ENCODE measurements around the gene IL20RA.

The IL20RA gene

GRCh38 chr6:137025786-137026730 is 18.7 kb downstream of the IL20RA start:
- H3K4me2 ChIP-seq (ENCODE audit: low read depth, low read length): no peak overlapping the region
- H3K4me3 ChIP-seq (ENCODE audit: low read length): no peak overlapping the region
- no peak overlapping the region for H3K27ac ChIP-seq (ENCODE audit: low read length)
- H3K9me2 ChIP-seq (replicated peaks; ENCODE audit: insufficient read depth, low read length): no peaks in the 10 kb centered on the region
- H3K9me3 ChIP-seq (replicated peaks; ENCODE audit: insufficient read depth, low read length): no peaks in the 10 kb centered on the region
- no peaks in the 10 kb centered on the region for H3K79me2 ChIP-seq (ENCODE audit: low read length)
- no peak for DNase-seq
- no peaks in the 10 kb centered on the region for H3K36me3 ChIP-seq (replicated peaks; ENCODE audit: insufficient read depth, low read length)
- TF ChIP-seq EZH2phosphoT487 (IDR thresholded peaks at IDR 0.05; ENCODE audit: low read length) (no peak), CTCF (IDR thresholded peaks at IDR 0.05; ENCODE audit: low read length) (no peak), EZH2 (optimal IDR thresholded peaks at IDR 0.05; ENCODE audit: low read depth, low read length) (no peak)
- H3K27me3 ChIP-seq (replicated peaks; ENCODE audit: insufficient read depth, low read length): no peaks in the 10 kb centered on the region
- H3K9ac ChIP-seq (ENCODE audit: low read length): no peak overlapping the region
- H4K20me1 ChIP-seq (ENCODE audit: insufficient read depth, low read length): no peaks in the 10 kb centered on the region
- no peaks in the 10 kb centered on the region for H3F3A ChIP-seq (ENCODE audit: insufficient read depth, low read length)
- no peaks in the 10 kb centered on the region for H3K4me1 ChIP-seq (ENCODE audit: low read length)
- H2AFZ ChIP-seq (ENCODE audit: low read length): no peak overlapping the region

GRCh38 chr6:137024237-137024990 is 20.4 kb downstream of the IL20RA start:
- Histone ChIP-seq H3K79me2 (ENCODE audit: low read length) (no peaks in the 10 kb centered on the region), H3K27ac (ENCODE audit: low read length) (no peak overlapping the region), H3K9me2 (replicated peaks; ENCODE audit: insufficient read depth, low read length) (no peaks in the 10 kb centered on the region), H3K4me3 (ENCODE audit: low read length) (no peak overlapping the region), H3K9me3 (replicated peaks; ENCODE audit: insufficient read depth, low read length) (no peaks in the 10 kb centered on the region), H3K4me2 (ENCODE audit: low read depth, low read length) (no peak overlapping the region), H3K4me1 (ENCODE audit: low read length) (no peaks in the 10 kb centered on the region), H3K9ac (ENCODE audit: low read length) (no peak overlapping the region), H3K36me3 (replicated peaks; ENCODE audit: insufficient read depth, low read length) (no peaks in the 10 kb centered on the region), H3K27me3 (replicated peaks; ENCODE audit: insufficient read depth, low read length) (no peaks in the 10 kb centered on the region), H4K20me1 (ENCODE audit: insufficient read depth, low read length) (no peaks in the 10 kb centered on the region), H2AFZ (ENCODE audit: low read length) (no peak overlapping the region), H3F3A (ENCODE audit: insufficient read depth, low read length) (no peaks in the 10 kb centered on the region)
- TF ChIP-seq CTCF (IDR thresholded peaks at IDR 0.05; ENCODE audit: low read length): no peak
- TF ChIP-seq EZH2 (optimal IDR thresholded peaks at IDR 0.05; ENCODE audit: low read depth, low read length): no peak
- TF ChIP-seq EZH2phosphoT487 (IDR thresholded peaks at IDR 0.05; ENCODE audit: low read length): no peak
- DNase-seq: no peak

- TF ChIP-seq EZH2phosphoT487 (IDR thresholded peaks at IDR 0.05; ENCODE audit: low read length): no peak
- no peak for DNase-seq
- H3F3A ChIP-seq (ENCODE audit: insufficient read depth, low read length): no peaks in the 10 kb centered on the region
Observed at GRCh38 chr6:137020776-137021175, 24.0 kb downstream of the IL20RA start.

More at GRCh38 chr6:137020776-137021175, 24.0 kb downstream of the IL20RA start:
- Histone ChIP-seq H4K20me1 (ENCODE audit: insufficient read depth, low read length) (no peaks in the 10 kb centered on the region), H3K4me1 (ENCODE audit: low read length) (no peaks in the 10 kb centered on the region), H2AFZ (ENCODE audit: low read length) (no peak overlapping the region), H3K9me2 (replicated peaks; ENCODE audit: insufficient read depth, low read length) (no peaks in the 10 kb centered on the region), H3K4me2 (ENCODE audit: low read depth, low read length) (no peak overlapping the region), H3K36me3 (replicated peaks; ENCODE audit: insufficient read depth, low read length) (no peaks in the 10 kb centered on the region), H3K27ac (ENCODE audit: low read length) (no peak overlapping the region), H3K9me3 (replicated peaks; ENCODE audit: insufficient read depth, low read length) (no peaks in the 10 kb centered on the region), H3K79me2 (ENCODE audit: low read length) (no peaks in the 10 kb centered on the region), H3K27me3 (replicated peaks; ENCODE audit: insufficient read depth, low read length) (no peaks in the 10 kb centered on the region), H3K4me3 (ENCODE audit: low read length) (no peak overlapping the region), H3K9ac (ENCODE audit: low read length) (no peak overlapping the region)

Data from MM.1S (cell line).